HEK293T (cell line): ENCODE measurements around the gene SERPINA12.

Experiments used
- BHLHE40 ChIP-seq: fragments of 450-650 bp; IDR thresholded peaks from 2 replicates; pipeline ENCODE4 v1.6.1; 2016; ENCODE audit warnings: mild to moderate bottlenecking, moderate library complexity, borderline replicate concordance
- CTBP1 ChIP-seq: fragments of 450-650 bp; IDR thresholded peaks from 2 replicates; pipeline ENCODE4 v1.6.1; 2016; ENCODE audit warnings: borderline replicate concordance
- ELF4 ChIP-seq: fragments of 450-650 bp; IDR thresholded peaks from 2 replicates; pipeline ENCODE4 v1.6.1; 2017; ENCODE audit warnings: antibody characterized with exemption
- FOXA1 ChIP-seq: fragments of 450-650 bp; IDR thresholded peaks from 2 replicates; pipeline ENCODE4 v1.6.1; 2016; ENCODE audit warnings: mild to moderate bottlenecking
- PKNOX1 ChIP-seq: fragments of 450-650 bp; IDR thresholded peaks from 2 replicates; pipeline ENCODE4 v1.6.1; 2016
- SP1 ChIP-seq: fragments of 450-650 bp; IDR thresholded peaks from 2 replicates; pipeline ENCODE4 v1.6.1; 2017
- ZNF384 ChIP-seq: fragments of 450-650 bp; IDR thresholded peaks from 2 replicates; pipeline ENCODE4 v1.6.1; 2016

GRCh38 chr14:94466706-94467370 lies 42.4 kb downstream of the SERPINA12 start:
- TF ChIP-seq ZNF384 (no peak), SP1 (no peak), BHLHE40 (no peak), PKNOX1 (no peak), FOXA1 (no peak), ELF4 (no peak), CTBP1 (no peak)
